PC-3 (cell line): Measurements from ENCODE around the gene BCL2L15.

Source experiments
- CTCF ChIP-seq: fragments of 300-600 bp; sonication (generic); conservative IDR thresholded peaks from 2 replicates; pipeline ENCODE4 v1.5.1; 2017; ENCODE audit warnings: antibody characterized with exemption, low read depth, mild to moderate bottlenecking, low read length
- EZH2phosphoT487 ChIP-seq: fragments of 300-600 bp; sonication (generic); IDR thresholded peaks from 2 replicates; pipeline ENCODE4 v1.6.1; 2018; ENCODE audit warnings: mild to moderate bottlenecking, antibody characterized with exemption, low read length, borderline replicate concordance

GRCh38 chr1:113849072-113849471, 38.3 kb downstream of the BCL2L15 start:
- no peak for TF ChIP-seq EZH2phosphoT487
- TF ChIP-seq CTCF, result no peak
